ENCODE data around the gene IFI30.

The IFI30 gene

DNA sequence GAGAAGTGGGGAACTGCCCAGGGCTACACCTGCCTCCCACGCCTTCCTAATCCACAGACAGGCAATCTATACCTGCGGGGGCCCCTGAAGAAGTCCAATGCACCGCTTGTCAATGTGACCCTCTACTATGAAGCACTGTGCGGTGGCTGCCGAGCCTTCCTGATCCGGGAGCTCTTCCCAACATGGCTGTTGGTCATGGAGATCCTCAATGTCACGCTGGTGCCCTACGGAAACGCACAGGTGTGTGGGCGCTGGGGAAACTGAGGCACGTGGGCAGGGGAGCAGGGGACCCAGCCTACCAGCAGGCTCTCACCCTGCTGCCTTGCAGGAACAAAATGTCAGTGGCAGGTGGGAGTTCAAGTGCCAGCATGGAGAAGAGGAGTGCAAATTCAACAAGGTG is 1.4 kb downstream of the IFI30 start:
- Histone ChIP-seq H3K36me3 (ENCODE audit: insufficient read depth, low read depth, low read length) (no peaks in the 10 kb centered on the region), H3K9me3 (ENCODE audit: insufficient read depth, low read depth, low read length) (no peaks in the 10 kb centered on the region), H3K27me3 (ENCODE audit: insufficient read depth, low read length) (peaks cover 21% of the 10 kb centered on the region), H3K4me1 (ENCODE audit: insufficient read depth, low read length) (no peaks in the 10 kb centered on the region; the same call in 1 of the 2 replicates), H3K9ac (ENCODE audit: low read depth, low read length) (no peak overlapping the region), H3K27ac (ENCODE audit: low read length) (no peak overlapping the region), H3K4me3 (ENCODE audit: low read length) (no peak overlapping the region)

DNA sequence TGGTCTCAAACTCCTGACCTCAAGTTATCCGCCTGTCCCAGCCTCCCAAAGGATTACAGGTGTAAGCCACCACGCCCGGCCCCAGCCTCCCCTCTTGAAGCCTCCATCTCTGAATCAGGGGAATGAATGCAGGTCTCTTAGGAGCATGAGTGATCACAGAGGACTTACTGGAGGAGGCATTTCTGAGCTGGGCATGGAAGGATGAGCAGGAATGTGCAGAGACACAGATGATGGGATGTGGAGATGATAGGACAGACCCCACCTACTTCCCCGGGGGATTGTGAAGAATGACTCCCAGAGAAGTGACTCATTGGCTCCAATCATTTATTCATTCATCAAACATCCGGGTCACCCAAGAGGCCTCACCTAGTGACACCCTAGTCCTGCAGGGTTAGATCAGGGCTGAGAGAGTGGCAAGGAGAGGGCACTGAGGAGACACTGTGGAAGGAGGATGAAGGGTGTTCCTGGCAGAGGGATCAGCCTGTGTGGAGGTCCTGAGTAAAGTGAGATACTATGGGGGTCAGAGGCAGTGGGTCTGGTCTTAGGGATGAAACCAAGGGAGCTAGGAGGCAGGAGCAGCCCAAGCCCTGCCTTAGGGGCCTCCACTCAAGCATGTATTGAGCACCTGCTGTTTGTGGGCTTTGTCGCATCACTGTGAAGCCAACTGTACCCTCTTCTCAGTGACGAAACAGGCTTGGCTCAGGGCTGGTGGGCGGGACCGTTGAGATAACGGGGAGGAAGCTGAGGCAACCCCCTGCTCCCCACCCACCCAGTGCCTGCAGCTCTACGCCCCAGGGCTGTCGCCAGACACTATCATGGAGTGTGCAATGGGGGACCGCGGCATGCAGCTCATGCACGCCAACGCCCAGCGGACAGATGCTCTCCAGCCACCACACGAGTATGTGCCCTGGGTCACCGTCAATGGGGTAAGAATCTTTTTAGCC is 3.0 kb downstream of the IFI30 start:
- H3K4me3 ChIP-seq (ENCODE audit: low read length), result no peak overlapping the region
- no peaks in the 10 kb centered on the region for H3K36me3 ChIP-seq (ENCODE audit: insufficient read depth, low read depth, low read length)
- no peak overlapping the region for H3K9ac ChIP-seq (ENCODE audit: low read depth, low read length)
- peaks cover 21% of the 10 kb centered on the region for H3K27me3 ChIP-seq (ENCODE audit: insufficient read depth, low read length)
- H3K9me3 ChIP-seq (ENCODE audit: insufficient read depth, low read depth, low read length), result no peaks in the 10 kb centered on the region
- no peaks in the 10 kb centered on the region; the same call in 1 of the 2 replicates for H3K4me1 ChIP-seq (ENCODE audit: insufficient read depth, low read length)
- H3K27ac ChIP-seq (ENCODE audit: low read length), result no peak overlapping the region

DNA sequence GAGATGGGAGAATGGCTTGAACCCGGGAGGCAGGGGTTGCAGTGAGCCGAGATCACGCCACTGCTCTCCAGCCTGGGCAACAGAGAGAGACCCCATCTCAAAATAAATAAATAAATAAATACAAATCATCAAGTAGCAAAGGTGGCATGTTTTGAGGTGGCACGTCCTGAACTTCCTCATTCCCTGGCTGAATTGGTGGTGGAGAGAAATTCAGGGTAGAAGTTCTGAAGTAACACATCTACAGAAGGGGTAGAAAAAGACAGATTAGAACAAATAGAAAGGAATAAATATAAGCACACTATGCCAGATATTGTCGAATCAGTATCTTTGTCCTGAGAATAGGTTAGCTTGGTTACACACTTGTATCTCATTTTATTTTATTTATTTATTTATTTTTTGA is 6.3 kb downstream of the IFI30 start:
- H3K9me3 ChIP-seq (ENCODE audit: insufficient read depth, low read depth, low read length), result no peaks in the 10 kb centered on the region
- H3K27ac ChIP-seq (ENCODE audit: low read length), result no peak overlapping the region
- H3K36me3 ChIP-seq (ENCODE audit: insufficient read depth, low read depth, low read length), result no peaks in the 10 kb centered on the region
- H3K4me3 ChIP-seq (ENCODE audit: low read length), result no peak overlapping the region
- H3K4me1 ChIP-seq (ENCODE audit: insufficient read depth, low read length), result no peaks in the 10 kb centered on the region
- H3K27me3 ChIP-seq (ENCODE audit: insufficient read depth, low read length), result peaks cover 6% of the 10 kb centered on the region
- H3K9ac ChIP-seq (ENCODE audit: low read depth, low read length), result no peak overlapping the region

DNA sequence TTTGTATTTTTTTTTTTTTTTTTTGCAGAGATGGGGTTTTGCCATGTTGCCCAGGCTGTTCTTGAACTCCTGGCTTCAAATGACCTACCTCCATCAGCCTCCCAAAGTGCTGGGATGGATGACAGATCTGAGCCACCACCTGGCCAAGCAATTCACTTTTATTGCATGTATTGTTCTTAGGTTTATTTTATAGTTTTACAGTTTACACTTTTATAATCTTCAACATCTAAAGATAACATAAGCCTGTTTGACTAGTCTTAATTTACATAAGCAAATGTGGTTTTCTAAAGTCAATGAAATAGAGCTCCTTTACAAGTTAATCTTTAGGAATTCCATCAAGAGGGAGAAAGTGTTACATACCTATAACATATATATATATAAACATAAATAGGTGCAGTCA is 9.9 kb downstream of the IFI30 start:
- Histone ChIP-seq H3K4me1 (ENCODE audit: insufficient read depth, low read length) (no peaks in the 10 kb centered on the region), H3K36me3 (ENCODE audit: insufficient read depth, low read depth, low read length) (no peaks in the 10 kb centered on the region), H3K9ac (ENCODE audit: low read depth, low read length) (no peak overlapping the region), H3K4me3 (ENCODE audit: low read length) (no peak overlapping the region), H3K9me3 (ENCODE audit: insufficient read depth, low read depth, low read length) (no peaks in the 10 kb centered on the region), H3K27me3 (ENCODE audit: insufficient read depth, low read length) (no peaks in the 10 kb centered on the region), H3K27ac (ENCODE audit: low read length) (no peak overlapping the region)

DNA sequence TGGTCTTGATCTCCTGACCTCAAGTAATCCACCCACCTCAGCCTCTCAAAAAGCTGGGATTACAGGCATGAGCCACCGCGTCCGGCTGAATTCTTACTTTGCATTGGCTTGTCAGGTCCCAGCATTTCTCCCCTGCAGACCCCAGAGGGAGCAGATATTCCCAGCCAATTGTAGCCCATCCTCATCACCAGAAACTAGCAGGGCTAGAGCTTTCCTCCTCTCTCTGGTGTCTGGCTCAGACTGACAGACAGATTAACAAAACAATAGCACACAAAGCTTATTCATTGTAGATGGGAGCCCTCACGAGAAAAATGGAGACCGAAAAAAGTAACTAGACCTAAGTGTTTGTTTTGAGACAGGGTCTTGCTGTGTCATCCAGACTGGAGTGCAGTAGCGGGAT is 11.9 kb downstream of the IFI30 start:
- Histone ChIP-seq H3K36me3 (ENCODE audit: insufficient read depth, low read depth, low read length) (no peaks in the 10 kb centered on the region), H3K4me1 (ENCODE audit: insufficient read depth, low read length) (no peaks in the 10 kb centered on the region), H3K9me3 (ENCODE audit: insufficient read depth, low read depth, low read length) (no peaks in the 10 kb centered on the region), H3K9ac (ENCODE audit: low read depth, low read length) (no peak overlapping the region; the same call in 1 of the 2 replicates), H3K4me3 (ENCODE audit: low read length) (no peak overlapping the region), H3K27me3 (ENCODE audit: insufficient read depth, low read length) (no peaks in the 10 kb centered on the region), H3K27ac (ENCODE audit: low read length) (no peak overlapping the region)

DNA sequence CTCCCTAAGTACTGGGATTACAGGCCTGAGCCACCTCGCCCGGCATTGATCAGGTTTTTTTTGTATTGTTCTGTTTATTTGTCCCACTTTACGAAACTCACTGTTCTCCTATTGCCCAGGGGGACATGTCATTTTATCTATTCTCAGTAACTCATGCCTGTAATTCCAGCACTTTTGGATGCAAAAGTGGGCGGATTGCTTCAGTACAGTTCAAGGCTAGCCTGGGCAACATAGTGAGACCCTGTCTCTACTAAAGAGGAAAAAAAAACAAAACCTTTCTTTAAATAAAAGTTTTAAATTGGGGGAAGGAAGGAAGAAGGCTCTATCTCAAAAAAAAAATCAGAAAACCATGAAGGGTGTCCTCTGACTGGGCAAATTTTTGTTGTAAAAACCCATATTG is 16.7 kb downstream of the IFI30 start:
- peaks cover 8% of the 10 kb centered on the region; the same call in 1 of the 2 replicates for H3K4me1 ChIP-seq (ENCODE audit: insufficient read depth, low read length)
- no peaks in the 10 kb centered on the region for H3K9me3 ChIP-seq (ENCODE audit: insufficient read depth, low read depth, low read length)
- H3K27ac ChIP-seq (ENCODE audit: low read length), result no peak overlapping the region
- no peak overlapping the region for H3K4me3 ChIP-seq (ENCODE audit: low read length)
- H3K36me3 ChIP-seq (ENCODE audit: insufficient read depth, low read depth, low read length), result no peaks in the 10 kb centered on the region; the same call in 1 of the 2 replicates
- H3K9ac ChIP-seq (ENCODE audit: low read depth, low read length), result no peak overlapping the region
- no peaks in the 10 kb centered on the region for H3K27me3 ChIP-seq (ENCODE audit: insufficient read depth, low read length)

DNA sequence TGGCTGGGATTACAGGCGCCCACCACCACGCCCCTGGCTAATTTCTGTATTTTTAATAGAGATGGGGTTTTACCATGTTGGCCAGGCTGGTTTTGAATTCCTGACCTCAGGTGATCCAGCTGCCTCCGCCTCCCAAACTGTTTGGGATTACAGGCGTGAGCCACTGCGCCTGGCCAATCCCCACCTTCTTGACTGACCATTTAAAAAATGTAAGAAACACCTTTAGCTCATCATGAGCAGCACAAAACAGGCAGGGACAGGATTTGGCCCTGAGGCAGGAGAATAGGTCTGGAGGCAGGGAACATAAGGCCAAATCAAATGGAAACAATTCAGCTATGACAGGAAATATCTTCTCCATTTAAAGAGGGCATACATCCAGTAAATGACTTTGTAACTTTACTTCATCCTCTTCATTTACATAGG is 18.0 kb downstream of the IFI30 start:
- no peak overlapping the region for H3K4me3 ChIP-seq (ENCODE audit: low read length)
- no peaks in the 10 kb centered on the region for H3K9me3 ChIP-seq (ENCODE audit: insufficient read depth, low read depth, low read length)
- peak overlapping the region; percentile 66; the same call in 1 of the 2 replicates for H3K9ac ChIP-seq (ENCODE audit: low read depth, low read length)
- no peaks in the 10 kb centered on the region for H3K27me3 ChIP-seq (ENCODE audit: insufficient read depth, low read length)
- no peak overlapping the region for H3K27ac ChIP-seq (ENCODE audit: low read length)
- peaks cover 11% of the 10 kb centered on the region for H3K36me3 ChIP-seq (ENCODE audit: insufficient read depth, low read depth, low read length)
- peaks cover 8% of the 10 kb centered on the region; the same call in 1 of the 2 replicates for H3K4me1 ChIP-seq (ENCODE audit: insufficient read depth, low read length)

DNA sequence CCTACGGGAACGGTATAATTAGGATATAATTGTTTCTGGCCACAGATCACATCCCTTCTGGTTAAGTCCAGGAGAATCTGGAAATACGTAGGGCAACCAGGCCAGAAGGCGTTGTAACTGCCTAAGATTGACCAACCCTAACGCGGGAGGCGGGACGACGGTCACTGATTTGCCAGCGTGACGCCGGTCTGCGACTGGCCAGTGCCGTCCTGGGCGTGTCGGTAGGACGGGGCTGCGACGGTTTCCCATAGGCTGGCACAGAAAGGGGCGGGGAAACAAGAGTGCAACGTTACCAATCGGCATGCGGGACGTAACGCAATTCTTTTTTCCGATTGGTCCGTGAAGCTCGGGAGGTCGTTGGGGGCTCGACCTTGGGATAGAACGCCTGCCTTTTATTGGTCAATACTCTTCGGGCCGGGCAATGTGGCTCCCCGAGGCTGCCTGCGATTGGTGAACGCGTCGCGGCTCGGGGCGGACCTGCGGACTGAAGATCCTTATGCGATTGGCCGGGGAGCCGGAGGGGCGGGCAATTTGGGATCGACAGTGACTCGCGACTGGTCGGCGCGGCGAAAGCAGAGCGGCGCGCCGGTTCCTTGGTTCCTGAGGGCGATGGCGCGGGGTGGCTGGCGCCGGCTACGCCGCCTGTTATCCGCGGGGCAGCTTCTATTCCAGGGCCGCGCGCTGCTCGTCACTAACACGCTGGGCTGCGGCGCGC is 19.2 kb downstream of the IFI30 start, which contains the start of gene MPV17L2:
MPV17L2 (plus strand) TSS at position 546 of the 715 bp plus-strand sequence; CDS start at position 610, 64 bp downstream.
- no peaks in the 10 kb centered on the region for H3K9me3 ChIP-seq (ENCODE audit: insufficient read depth, low read depth, low read length)
- peak within 1 kb of the TSS; percentile 76; the same call in 1 of the 2 replicates for H3K9ac ChIP-seq (ENCODE audit: low read depth, low read length)
- H3K27ac ChIP-seq (ENCODE audit: low read length), result no peak within 1 kb of the TSS
- H3K27me3 ChIP-seq (ENCODE audit: insufficient read depth, low read length), result no peaks in the 10 kb centered on the region
- H3K4me1 ChIP-seq (ENCODE audit: insufficient read depth, low read length), result peaks cover 8% of the 10 kb centered on the region; the same call in 1 of the 2 replicates
- H3K4me3 ChIP-seq (ENCODE audit: low read length), result peak within 1 kb of the TSS; percentile 93
- H3K36me3 ChIP-seq (ENCODE audit: insufficient read depth, low read depth, low read length), result peaks cover 12% of the 10 kb centered on the region

DNA sequence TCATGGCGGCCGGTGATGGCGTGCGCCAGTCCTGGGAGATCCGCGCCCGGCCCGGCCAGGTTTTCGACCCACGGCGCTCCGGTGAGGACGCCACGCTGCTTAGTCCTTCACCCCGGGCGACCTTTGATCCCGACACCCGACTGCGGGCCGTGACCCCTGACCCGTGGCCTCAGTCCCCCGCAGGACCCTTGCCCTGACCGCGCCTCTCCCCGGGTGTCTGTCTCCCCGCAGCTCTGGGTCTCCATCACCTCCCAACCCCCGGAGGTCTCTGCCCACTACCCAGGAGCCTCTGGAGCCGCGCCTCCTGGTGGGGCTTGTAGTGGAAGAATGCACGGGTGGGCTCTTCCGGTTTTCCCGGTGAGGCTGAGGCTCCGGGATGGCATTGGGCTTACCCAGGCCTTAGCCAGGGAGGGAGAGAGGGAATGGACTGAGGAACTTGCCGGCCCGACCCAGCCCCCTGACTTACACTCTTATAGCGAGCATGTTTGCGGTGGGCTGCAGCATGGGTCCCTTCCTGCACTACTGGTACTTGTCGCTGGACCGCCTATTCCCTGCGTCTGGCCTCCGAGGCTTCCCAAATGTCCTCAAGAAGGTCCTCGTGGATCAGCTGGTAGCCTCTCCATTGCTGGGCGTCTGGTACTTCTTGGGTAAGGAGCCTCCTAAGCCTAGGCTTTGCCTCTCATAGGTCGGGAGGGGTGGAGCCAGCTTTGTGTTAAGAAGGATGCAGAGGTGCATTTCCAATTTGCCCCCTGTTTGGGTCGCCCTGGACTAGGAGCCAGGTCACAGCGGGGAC is 20.0 kb downstream of the IFI30 start:
- Histone ChIP-seq H3K27ac (ENCODE audit: low read length) (no peak overlapping the region), H3K36me3 (ENCODE audit: insufficient read depth, low read depth, low read length) (peaks cover 18% of the 10 kb centered on the region), H3K9ac (ENCODE audit: low read depth, low read length) (peak overlapping the region; percentile 76; the same call in 1 of the 2 replicates), H3K27me3 (ENCODE audit: insufficient read depth, low read length) (no peaks in the 10 kb centered on the region), H3K4me1 (ENCODE audit: insufficient read depth, low read length) (peaks cover 8% of the 10 kb centered on the region; the same call in 1 of the 2 replicates), H3K4me3 (ENCODE audit: low read length) (peak overlapping the region; percentile 93), H3K9me3 (ENCODE audit: insufficient read depth, low read depth, low read length) (no peaks in the 10 kb centered on the region)

DNA sequence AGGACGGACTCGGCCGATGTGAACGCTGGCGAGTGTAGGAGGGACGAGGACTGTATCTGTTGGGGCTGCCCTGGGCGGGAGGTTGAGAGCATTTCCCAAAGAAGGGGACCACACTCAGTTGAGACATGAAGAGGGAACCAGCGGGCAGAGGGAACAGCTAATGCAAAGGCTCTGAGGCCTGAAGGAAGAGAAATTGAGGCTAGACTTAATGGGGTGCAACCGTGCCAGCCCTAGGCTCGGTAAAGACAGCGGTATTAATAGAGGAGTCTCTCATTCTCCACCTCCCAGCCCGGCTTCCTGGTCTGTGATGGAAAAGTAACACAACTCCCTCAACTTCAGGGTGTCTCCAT is 20.5 kb downstream of the IFI30 start:
- no peaks in the 10 kb centered on the region for H3K27me3 ChIP-seq (ENCODE audit: insufficient read depth, low read length)
- peak overlapping the region; percentile 93 for H3K4me3 ChIP-seq (ENCODE audit: low read length)
- no peaks in the 10 kb centered on the region for H3K9me3 ChIP-seq (ENCODE audit: insufficient read depth, low read depth, low read length)
- H3K4me1 ChIP-seq (ENCODE audit: insufficient read depth, low read length), result peaks cover 8% of the 10 kb centered on the region; the same call in 1 of the 2 replicates
- peaks cover 24% of the 10 kb centered on the region for H3K36me3 ChIP-seq (ENCODE audit: insufficient read depth, low read depth, low read length)
- peak overlapping the region; percentile 76; the same call in 1 of the 2 replicates for H3K9ac ChIP-seq (ENCODE audit: low read depth, low read length)
- no peak overlapping the region for H3K27ac ChIP-seq (ENCODE audit: low read length)

Measured in iPS-20b (cell line).